LHCN-M2 (cell line): Measurements from ENCODE around the gene THSD4. TPM values are rescaled to one million over a fixed set of nuclear protein-coding genes. Genes with fewer than 3 reads are reported as not detected.
"Not testable (repeated sequence)": the region's sequence is repeated elsewhere in the genome, so short reads cannot be mapped to it uniquely, and the experiment has no call there.

Source experiments
- DNase-seq: peaks from one replicate; pipeline ENCODE4 v3.0.0-alpha.2; 2012; ENCODE audit warnings: low read depth
- total RNA-seq: library from RNA; depleted of rRNA; stranded (reverse); fragments of >200 nt; gene quantifications from 2 replicates; pipeline ENCODE4 v1.2.3, GENCODE V29; 2014

The THSD4 gene
- total RNA-seq, 1 experiment from 2014 or later, result 13.0 TPM

DNA sequence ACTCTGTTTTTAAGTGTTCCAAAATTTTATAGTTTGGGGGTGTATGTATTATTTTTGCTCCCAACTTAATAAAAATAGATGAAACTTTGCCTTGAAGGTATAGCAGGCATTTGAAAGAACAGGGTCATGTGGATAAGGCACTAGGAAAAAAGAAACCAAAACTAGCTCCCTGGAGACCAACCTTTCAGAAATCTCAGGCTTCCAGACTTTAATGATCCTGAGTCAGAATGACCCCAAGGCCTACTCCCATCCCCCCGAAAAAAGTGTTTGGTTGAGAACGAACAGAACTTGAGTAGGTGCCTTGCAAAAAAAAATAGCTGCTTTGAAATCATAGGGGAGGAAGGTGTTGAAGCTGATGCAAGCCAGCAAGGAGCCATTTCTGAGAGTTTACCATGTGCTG lies 309.5 kb downstream of the THSD4 start:
- DNase-seq, result peak; percentile 24

GRCh38 chr15:71425388-71425787 lies 310.1 kb downstream of the THSD4 start:
- no peak for DNase-seq

DNA sequence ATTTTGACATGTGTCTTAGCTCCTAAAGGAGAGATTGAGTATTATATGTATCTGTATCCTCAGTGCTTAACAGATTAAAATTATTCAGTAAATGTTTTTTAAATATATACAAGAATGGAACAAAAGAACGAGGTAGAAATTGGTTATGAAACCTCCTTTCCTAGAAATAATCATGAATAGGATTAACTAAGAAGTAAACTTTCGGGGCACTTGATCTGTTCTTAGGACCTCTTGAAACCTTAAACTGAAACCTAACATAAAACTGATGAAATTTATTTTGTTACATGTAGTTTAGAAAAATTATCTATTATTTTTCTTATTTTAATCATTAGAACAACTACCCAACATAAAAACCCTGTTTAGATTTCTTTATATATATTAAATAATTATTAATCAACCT lies 311.5 kb downstream of the THSD4 start:
- no peak for DNase-seq

GRCh38 chr15:71430782-71431181 lies 315.5 kb downstream of the THSD4 start:
- no peak for DNase-seq

GRCh38 chr15:71431343-71432336 lies 316.4 kb downstream of the THSD4 start:
- no peak for DNase-seq

DNA sequence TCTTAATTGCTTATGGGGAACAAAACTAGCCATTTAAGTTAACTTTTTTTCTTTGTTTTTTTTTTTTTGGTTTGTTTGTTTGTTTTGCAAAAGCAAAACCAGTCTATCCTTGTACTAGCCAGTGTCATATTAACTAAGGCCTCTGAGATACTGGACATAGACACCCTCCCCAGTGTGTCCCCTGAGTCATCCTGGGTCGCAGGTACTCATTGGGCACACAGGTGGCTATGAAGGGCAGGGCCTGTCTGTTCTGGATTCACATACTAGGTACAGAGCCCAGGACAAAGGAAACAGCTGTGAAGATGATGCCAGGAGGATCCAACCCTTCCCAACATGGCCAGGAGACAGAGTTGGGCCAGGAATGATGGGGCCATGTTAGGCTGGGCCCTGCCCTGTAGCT lies 318.1 kb downstream of the THSD4 start:
- DNase-seq, result no peak

DNA sequence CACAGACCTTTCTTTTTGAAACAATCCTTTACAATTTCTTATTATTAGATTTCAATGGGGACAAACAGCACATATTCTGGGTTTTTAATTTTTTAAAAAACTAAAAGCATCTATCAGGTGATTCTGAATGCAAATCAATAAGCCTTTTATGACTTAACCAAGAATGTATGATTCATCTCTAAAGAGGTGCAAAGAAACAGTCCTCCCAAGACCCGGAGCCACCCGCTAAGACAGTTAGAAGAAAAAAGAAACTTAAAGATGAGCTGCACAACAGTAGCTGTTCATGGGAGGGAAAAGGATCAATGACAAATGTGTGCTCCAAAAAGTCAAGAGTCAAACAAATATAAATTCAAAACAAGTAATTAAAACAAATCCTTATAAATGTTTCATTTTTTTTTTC lies 319.5 kb downstream of the THSD4 start:
- no peak for DNase-seq

DNA sequence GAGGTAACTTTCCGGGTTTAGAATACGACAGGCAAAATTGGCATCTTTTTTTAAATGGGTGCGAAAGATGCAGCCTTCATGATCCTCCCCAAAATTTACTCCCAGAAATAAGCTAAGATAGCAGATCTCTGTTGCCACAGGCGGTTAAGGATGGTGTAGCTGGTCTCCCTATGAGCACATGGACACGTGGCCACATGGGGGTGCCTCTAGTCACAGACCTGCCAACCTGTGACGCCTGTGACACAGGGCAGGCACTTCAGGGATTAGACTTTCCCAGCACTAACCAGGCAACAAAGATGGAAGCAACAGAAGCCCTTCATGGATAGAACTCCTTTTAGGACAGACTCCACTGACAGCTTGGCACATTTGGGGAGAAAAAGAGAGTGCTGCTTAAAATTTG lies 320.3 kb downstream of the THSD4 start:
- no peak for DNase-seq

- no peak for DNase-seq
These were observed 321.6 kb downstream of the THSD4 start for GRCh38 chr15:71436854-71437253.

GRCh38 chr15:71437404-71437803 lies 322.1 kb downstream of the THSD4 start:
- DNase-seq, result no peak

DNA sequence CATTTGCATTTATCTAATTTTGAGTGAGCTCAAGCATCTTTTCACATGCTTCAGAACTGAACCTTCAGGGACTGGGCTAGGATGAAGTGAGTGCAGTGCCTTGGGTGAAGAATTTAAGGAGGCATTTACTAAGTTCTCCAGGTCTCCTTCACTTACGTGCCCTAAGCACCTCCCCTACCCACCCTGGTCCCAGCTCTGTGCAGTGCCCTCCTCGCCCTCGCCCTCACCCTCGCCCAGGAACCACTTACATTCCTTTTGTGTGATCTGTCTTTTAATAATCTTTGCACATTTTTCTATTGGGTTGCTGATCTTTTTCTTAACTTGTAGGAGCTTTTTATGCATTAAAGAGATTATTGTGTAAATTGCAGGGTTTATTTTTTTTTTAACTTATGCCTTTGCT lies 322.6 kb downstream of the THSD4 start:
- DNase-seq, result no peak

DNA sequence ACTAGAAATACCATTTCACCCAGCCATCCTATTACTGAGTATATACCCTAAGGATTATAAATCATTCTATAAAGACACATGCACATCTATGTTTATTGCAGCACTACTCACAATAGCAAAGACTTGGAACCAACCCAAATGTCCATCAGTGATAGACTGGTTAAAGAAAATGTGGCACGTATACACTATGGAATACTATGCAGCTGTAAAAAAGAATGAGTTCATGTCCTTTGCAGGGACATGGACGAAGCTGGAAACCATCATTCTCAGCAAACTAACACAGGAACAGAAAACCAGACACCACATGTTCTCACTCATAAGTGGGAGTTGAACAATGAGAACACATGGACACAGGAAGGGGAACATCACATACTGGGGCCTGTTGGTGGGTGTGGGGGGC lies 324.2 kb downstream of the THSD4 start:
- DNase-seq, result not testable (repeated sequence)

DNA sequence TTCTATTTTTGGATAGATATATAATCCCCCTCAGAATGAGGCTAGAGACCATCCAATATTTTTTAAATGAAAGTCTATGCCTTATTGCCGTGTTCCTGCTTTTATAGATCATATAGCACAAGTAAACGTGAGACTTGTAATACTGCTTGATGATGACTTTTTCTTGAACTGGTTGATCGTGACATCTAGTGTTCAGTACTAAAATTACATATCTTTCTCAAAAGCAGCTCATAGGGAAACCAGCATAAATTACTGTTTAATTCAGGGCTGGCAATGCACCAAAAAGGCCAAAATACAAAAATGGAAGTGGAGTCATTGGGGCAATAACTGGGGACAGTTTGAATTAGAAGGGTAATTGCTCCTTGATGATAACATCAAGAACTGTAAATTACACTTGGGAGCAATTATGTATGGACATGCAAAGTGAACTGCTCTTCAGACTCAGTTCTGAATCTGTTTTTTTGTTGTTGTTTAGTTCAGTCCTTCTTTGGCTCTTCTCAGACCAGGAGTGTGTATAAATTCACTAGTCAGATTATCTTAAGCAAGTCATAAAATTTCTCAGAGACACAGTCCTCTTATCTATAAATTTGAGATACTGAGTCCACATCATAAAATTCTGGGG lies 325.3 kb downstream of the THSD4 start:
- DNase-seq, result peak; percentile 66

GRCh38 chr15:71443538-71443937 lies 328.3 kb downstream of the THSD4 start:
- peak; percentile 44 for DNase-seq

GRCh38 chr15:71444032-71444810 lies 328.9 kb downstream of the THSD4 start:
- DNase-seq, result no peak

GRCh38 chr15:71444866-71445590 lies 329.8 kb downstream of the THSD4 start:
- DNase-seq, result peak; percentile 39

DNA sequence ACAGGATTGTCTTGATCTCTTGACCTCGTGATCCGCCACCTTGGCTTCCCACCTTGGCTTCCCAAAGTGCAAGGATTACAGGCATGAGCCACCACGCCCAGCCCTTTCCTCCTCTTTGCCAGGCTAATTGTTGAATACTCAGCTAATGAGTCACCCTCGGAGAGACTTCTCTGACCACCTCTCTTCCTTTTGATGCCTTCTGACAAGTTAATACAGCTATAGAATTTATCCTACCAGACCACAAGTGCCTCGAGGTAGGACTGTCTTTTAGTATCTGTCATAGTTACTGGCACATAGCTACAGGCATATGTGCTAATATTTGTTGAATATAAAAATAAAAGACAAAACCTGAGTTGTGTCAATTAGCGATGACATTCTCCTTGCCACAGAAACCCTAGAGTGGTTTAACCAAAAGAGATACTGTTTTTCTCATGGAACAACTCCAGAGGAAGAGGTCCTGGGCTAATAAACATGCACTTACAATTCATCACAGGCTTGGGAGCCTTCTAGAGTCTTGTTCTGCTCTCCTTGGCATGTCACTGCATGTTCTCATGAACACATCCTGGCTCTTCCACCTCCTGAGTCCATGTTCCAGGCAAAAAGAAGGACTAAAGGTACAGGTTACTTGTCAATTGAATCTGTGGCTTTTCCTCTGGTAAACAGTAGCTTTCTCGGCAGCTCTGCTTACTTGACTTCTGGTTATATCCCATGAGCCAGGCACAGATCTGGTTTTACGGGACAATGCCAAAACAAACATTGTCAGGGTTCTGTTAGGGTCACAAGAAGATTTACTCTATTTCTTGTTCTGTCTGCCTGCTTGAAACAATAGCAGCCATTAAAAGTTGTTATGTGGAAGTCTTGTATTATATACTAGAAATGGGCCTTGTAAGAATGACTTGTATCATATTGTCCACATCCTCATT lies 332.3 kb downstream of the THSD4 start:
- DNase-seq, result peak; percentile 48

DNA sequence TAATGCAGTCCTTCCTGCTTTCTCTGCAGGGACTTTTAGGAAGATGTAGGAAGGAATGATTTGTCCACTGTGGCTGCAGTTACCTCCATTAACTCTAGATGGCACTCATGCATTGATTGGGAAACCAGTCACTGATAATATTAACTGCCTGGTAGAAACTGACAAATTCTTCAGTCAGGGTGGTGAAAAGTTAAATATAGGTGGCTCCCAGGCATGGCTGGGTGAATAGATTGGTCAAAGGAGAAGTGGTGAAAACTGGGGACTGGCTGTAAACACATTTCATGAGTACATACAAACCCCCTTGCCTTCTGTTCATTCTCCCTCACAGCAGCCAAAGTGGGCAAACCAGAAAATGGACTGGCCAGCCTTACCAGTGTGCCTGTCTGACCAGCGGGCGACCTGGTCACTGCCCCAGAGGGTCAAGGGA lies 333.4 kb downstream of the THSD4 start:
- peak; percentile 68 for DNase-seq

DNA sequence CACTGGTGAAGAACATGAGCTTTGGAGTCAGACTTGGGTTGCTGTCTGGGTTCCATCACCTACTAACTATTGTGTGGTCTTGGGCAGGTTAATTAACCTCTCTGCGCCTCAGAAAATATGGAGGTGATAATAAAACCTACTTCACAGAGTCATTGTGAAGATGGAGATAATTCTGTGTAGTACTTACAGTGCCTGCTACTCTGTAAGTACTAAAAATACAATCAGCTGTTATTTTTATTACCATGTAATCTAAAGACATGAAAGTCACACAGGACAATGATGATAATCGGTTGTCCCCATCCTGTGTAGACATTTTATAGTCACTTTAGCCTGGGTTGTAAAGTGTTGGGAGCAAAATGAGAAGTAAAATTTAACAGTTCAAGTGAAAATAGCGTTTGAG lies 334.1 kb downstream of the THSD4 start:
- no peak for DNase-seq

DNA sequence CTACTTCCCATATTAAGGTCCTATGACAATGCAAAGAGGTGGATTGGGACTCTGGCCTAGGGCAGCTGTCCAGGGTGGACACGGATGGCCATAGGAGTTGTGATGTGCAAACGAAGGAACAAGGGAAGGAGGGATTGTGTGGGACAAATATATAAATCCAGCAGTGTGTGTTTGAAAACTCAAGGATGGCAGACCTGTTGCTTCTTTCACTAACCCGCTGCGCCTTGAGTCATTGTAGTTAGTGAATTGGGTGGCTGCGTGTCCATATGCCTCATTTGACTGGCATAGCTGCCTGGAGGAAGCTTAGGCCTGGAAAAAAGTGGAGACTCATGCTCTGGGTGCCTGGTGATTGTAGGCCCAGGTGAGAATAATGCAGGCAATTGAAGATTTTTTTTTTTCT lies 334.7 kb downstream of the THSD4 start:
- DNase-seq, result no peak
